A549 (cell line): Measurements from ENCODE around the gene GPR18. TPM values are rescaled to one million over a fixed set of nuclear protein-coding genes. Genes with fewer than 3 reads are reported as not detected.

ENCODE experiments used
- ATAC-seq, 2 experiments: fragments of 200-7000 bp in 1 of 2; fragments of >200 bp in 1 of 2; cut with Nextera tagmentation in 1 of 2; cut with Tn5 transposase in 1 of 2; 3 replicates each; pipeline versions ENCODE4 v1.8.0 to v1.9.1; 2018 to 2020; ENCODE audit warnings: mild to moderate bottlenecking in 1 of 2, moderate library complexity in 1 of 2
- CTCF ChIA-PET: fragments of 300-600 bp; sonication (Branson Sonifier 250); formaldehyde crosslinking; extraction: SDS; loops from one replicate; lab custom pipeline; 2021; ENCODE audit warnings: antibody characterized with exemption, inconsistent platforms; lab: Yijun Ruan, JAX
- POLR2A ChIA-PET: fragments of 350-600 bp; formaldehyde crosslinking; extraction: SDS; loops from one replicate; lab custom pipeline; 2021; ENCODE audit warnings: antibody characterized with exemption, inconsistent platforms; lab: Yijun Ruan, JAX
- DNase-seq, 2 experiments: peaks; one replicate each; pipeline versions ENCODE4 v3.0.0 to v3.0.0-alpha.2; 2011 to 2016; ENCODE audit warnings: low read depth in 1 of 2, low spot score in 1 of 2
- FAIRE-seq: peaks from 2 replicates; lab custom pipeline; 2011; peaks lifted over from hg19 to GRCh38; lab: Jason Lieb, UNC
- H3K27ac ChIP-seq, 2 experiments: fragments of >200 bp; sonication (Bioruptor Twin); formaldehyde crosslinking; 3 replicates each; pipeline ENCODE4 v1.5.1; 2016 to 2017
- H3K4me1 ChIP-seq: fragments of >200 bp; sonication (Bioruptor Twin); formaldehyde crosslinking; 3 replicates; pipeline ENCODE4 v1.6.1; 2016
- H3K4me2 ChIP-seq: fragments of >200 bp; sonication (Bioruptor Twin); formaldehyde crosslinking; 3 replicates; pipeline ENCODE4 v1.6.1; 2016
- H3K4me3 ChIP-seq: fragments of >200 bp; sonication (Bioruptor Twin); formaldehyde crosslinking; 3 replicates; pipeline ENCODE4 v1.5.1; 2016
- H3K9me3 ChIP-seq: fragments of >200 bp; sonication (Bioruptor Twin); formaldehyde crosslinking; 3 replicates; pipeline ENCODE4 v1.6.1; 2016
- ATOH8 ChIP-seq: fragments of 250-450 bp; sonication (Bioruptor Pico); IDR thresholded peaks from 2 replicates; pipeline ENCODE4 v1.5.0; 2020; ENCODE audit warnings: low read depth, mild to moderate bottlenecking, moderate library complexity
- BCL3 ChIP-seq: fragments of >200 bp; sonication (Bioruptor Twin); formaldehyde crosslinking; IDR thresholded peaks from 3 replicates; pipeline ENCODE4 v1.6.1; 2016
- CBX2 ChIP-seq: fragments of 200-600 bp; sonication (generic); IDR thresholded peaks from 2 replicates; pipeline ENCODE4 v1.6.1; 2016; ENCODE audit warnings: low read depth, mild to moderate bottlenecking, borderline replicate concordance
- CHD4 ChIP-seq: fragments of 200-600 bp; sonication (generic); IDR thresholded peaks from 2 replicates; pipeline ENCODE4 v1.6.1; 2016; ENCODE audit warnings: antibody characterized with exemption, mild to moderate bottlenecking, borderline replicate concordance
- EP300 ChIP-seq, 2 experiments: fragments of >200 bp; sonication (Bioruptor Twin); formaldehyde crosslinking; IDR thresholded peaks; 2 replicates in 1 of 2; 3 replicates in 1 of 2; pipeline ENCODE4 v1.6.1; 2016 to 2017
- FOSB ChIP-seq: fragments of 250-450 bp; sonication (Bioruptor Pico); IDR thresholded peaks from 2 replicates; pipeline ENCODE4 v1.5.0; 2020; ENCODE audit warnings: mild to moderate bottlenecking, moderate library complexity
- FOSL2 ChIP-seq, 2 experiments: fragments of 450-650 bp in 1 of 2; fragments of >200 bp in 1 of 2; sonication (Bioruptor Twin) in 1 of 2; formaldehyde crosslinking; IDR thresholded peaks; 2 replicates each; pipeline versions ENCODE4 v1.5.0 to v1.6.1; 2016 to 2020; ENCODE audit warnings: mild to moderate bottlenecking in 1 of 2, moderate library complexity in 1 of 2
- GATA3 ChIP-seq: IDR thresholded peaks from 2 replicates; pipeline ENCODE4 v1.6.1; 2012; ENCODE audit warnings: borderline replicate concordance
- KDM1A ChIP-seq: fragments of 200-600 bp; sonication (generic); IDR thresholded peaks from 2 replicates; pipeline ENCODE4 v1.6.1; 2016; ENCODE audit warnings: low read depth, mild to moderate bottlenecking
- MAZ ChIP-seq: fragments of 150-350 bp; IDR thresholded peaks from 2 replicates; pipeline ENCODE4 v1.6.1; 2014; ENCODE audit warnings: antibody characterized with exemption, low read depth, low read length, borderline replicate concordance
- PHF8 ChIP-seq: fragments of 200-600 bp; sonication (generic); IDR thresholded peaks from 2 replicates; pipeline ENCODE4 v1.6.1; 2016; ENCODE audit warnings: low read depth, mild to moderate bottlenecking, antibody characterized with exemption, moderate library complexity, borderline replicate concordance
- POLR2A ChIP-seq: IDR thresholded peaks from 2 replicates; pipeline ENCODE4 v1.6.1; 2012; ENCODE audit warnings: mild to moderate bottlenecking, low read length
- SREBF2 ChIP-seq: fragments of 450-650 bp; IDR thresholded peaks from 2 replicates; pipeline ENCODE4 v1.6.1; 2014; ENCODE audit warnings: mild to moderate bottlenecking, moderate library complexity
- TP53 ChIP-seq: fragments of 250-450 bp; sonication (Bioruptor Pico); IDR thresholded peaks from 2 replicates; pipeline ENCODE4 v1.5.0; 2021; ENCODE audit warnings: mild to moderate bottlenecking, moderate library complexity
- ZNF302 ChIP-seq: fragments of 250-450 bp; sonication (Bioruptor Pico); IDR thresholded peaks from 2 replicates; pipeline ENCODE4 v1.9.0; 2021; ENCODE audit warnings: inconsistent platforms, mild to moderate bottlenecking, moderate library complexity
- whole genome bisulfite sequencing: methylation state at CpG from one replicate; pipeline ENCODE4 v1.1.6; 2017; ENCODE audit errors: missing lambda C conversion rate; 5-methylcytosine and 5-hydroxymethylcytosine counted together
- polyA plus RNA-seq, 4 experiments: library from polyadenylated mRNA; depleted of rRNA in 3 of 4; stranded (reverse); fragments of >200 nt; fragmentation: RNase III in 1 of 4; extraction: RNeasy Plus Mini Kit Qiagen cat#74134 plus additional on column Dnase treatment in 1 of 4; gene quantifications; 2 replicates in 3 of 4; 3 replicates in 1 of 4; pipeline ENCODE4 v1.2.3, GENCODE V29; 2011 to 2017
- TF ChIP-seq, protein P1 (sequence below): fragments of 200-600 bp; sonication (generic); IDR thresholded peaks from 2 replicates; pipeline ENCODE4 v1.6.1; 2016; ENCODE audit warnings: antibody characterized with exemption, mild to moderate bottlenecking, moderate library complexity

Gene GPR18
- polyA plus RNA-seq, 2 of the 4 experiments (the other 2 are of a cell fraction) = not detected

- POLR2A ChIA-PET = no interaction called here
- no peaks in the 10 kb centered on the region for H3K9me3 ChIP-seq
- no peak overlapping the region for H3K4me3 ChIP-seq
- DNase-seq (no peak), FAIRE-seq (no peak)
- CTCF ChIA-PET = interaction anchor here (1.3 kb wide), 1 partner anchor 18 kb away, joined by 3 read pairs; no protein-coding TSS in a partner anchor
- no peak overlapping the region for H3K27ac ChIP-seq
- no peak for TF ChIP-seq CHD4
- no peak for TF ChIP-seq BCL3
- TF ChIP-seq ZNF302 (CRISPR knock-in tag) = no peak
- no peak for TF ChIP-seq MAZ
- no peak for TF ChIP-seq ATOH8 (CRISPR knock-in tag)
- no peak for TF ChIP-seq POLR2A
- no peak for TF ChIP-seq GATA3
- no peak for TF ChIP-seq CBX2
- TF ChIP-seq KDM1A = no peak
- TF ChIP-seq SREBF2 = no peak
- TF ChIP-seq EP300 (IDR thresholded peaks at IDR 0.05) = no peak
- TF ChIP-seq, all 56 proteins: peak for 0
- ATAC-seq = no peak
- H3K4me1 ChIP-seq = no peaks in the 10 kb centered on the region
- WGBS = 93% methylated on average over 4 of the region's 4 CpGs
- no peak overlapping the region for H3K4me2 ChIP-seq
Measured at GRCh38 chr13:99287551-99287950, 29.4 kb upstream of the GPR18 start.

DNA sequence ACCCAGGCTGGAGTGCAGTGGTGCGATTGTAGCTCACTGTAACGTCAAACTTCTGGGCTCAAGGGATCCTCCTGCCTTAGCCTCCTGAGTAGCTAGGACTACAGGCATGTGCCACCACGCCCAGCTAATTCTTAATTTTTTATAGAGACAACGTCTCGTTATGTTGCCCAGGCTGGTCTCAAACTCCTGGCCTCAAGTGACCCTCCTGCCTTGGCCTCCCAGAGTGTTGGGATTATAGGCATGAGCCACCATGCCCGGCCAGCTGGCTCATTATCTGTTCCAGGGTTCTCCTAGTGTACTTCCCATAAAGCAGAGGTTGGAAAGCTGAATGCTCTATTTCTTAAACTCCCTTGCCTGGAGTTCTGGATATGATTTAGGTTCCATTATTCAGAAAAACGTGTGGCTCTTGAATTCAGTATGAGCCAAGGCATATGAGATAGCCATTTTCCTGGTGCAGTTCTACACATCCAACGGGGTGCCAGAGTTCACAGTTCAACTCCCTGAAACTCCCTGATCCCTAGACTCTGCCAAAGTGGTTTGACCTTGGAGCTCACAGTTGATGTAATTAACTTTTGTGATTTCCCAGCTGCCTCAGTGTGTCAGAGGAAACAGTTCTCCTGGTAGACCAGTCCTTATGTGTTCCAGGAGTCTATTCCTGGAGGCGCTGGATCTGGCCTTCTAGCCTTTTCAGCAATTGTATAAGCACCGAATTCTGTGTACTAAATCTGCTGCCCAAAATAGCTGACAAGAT lies 27.4 kb upstream of the GPR18 start:
- TF ChIP-seq, protein P1, sequence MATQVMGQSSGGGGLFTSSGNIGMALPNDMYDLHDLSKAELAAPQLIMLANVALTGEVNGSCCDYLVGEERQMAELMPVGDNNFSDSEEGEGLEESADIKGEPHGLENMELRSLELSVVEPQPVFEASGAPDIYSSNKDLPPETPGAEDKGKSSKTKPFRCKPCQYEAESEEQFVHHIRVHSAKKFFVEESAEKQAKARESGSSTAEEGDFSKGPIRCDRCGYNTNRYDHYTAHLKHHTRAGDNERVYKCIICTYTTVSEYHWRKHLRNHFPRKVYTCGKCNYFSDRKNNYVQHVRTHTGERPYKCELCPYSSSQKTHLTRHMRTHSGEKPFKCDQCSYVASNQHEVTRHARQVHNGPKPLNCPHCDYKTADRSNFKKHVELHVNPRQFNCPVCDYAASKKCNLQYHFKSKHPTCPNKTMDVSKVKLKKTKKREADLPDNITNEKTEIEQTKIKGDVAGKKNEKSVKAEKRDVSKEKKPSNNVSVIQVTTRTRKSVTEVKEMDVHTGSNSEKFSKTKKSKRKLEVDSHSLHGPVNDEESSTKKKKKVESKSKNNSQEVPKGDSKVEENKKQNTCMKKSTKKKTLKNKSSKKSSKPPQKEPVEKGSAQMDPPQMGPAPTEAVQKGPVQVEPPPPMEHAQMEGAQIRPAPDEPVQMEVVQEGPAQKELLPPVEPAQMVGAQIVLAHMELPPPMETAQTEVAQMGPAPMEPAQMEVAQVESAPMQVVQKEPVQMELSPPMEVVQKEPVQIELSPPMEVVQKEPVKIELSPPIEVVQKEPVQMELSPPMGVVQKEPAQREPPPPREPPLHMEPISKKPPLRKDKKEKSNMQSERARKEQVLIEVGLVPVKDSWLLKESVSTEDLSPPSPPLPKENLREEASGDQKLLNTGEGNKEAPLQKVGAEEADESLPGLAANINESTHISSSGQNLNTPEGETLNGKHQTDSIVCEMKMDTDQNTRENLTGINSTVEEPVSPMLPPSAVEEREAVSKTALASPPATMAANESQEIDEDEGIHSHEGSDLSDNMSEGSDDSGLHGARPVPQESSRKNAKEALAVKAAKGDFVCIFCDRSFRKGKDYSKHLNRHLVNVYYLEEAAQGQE = no peak
- TF ChIP-seq FOSB (CRISPR knock-in tag) (no peak), FOSL2 (IDR thresholded peaks at IDR 0.05) (no peak), FOSL2 (CRISPR knock-in tag; IDR thresholded peaks at IDR 0.05) (no peak), PHF8 (no peak), TP53 (CRISPR knock-in tag) (no peak)
- WGBS = 91% methylated on average over 9 of the region's 10 CpGs
- Histone ChIP-seq H3K27ac (no peak overlapping the region), H3K4me3 (no peak overlapping the region), H3K9me3 (no peaks in the 10 kb centered on the region), H3K4me1 (no peaks in the 10 kb centered on the region), H3K4me2 (no peak overlapping the region)
- ATAC-seq (no peak), DNase-seq (no peak), FAIRE-seq (no peak)
- POLR2A ChIA-PET = interaction anchor here (1.3 kb wide), 1 partner anchor 85 kb away, joined by 4 read pairs; the partner anchor contains the start of gene UBAC2
- CTCF ChIA-PET = interaction anchor here (0.8 to 1.9 kb wide), 2 partner anchors 16 to 19 kb away, joined by 3 to 9 read pairs; no protein-coding TSS in a partner anchor
